Retinal pigment epithelial cell (primary cell): ENCODE results near the gene CTXND2.

ENCODE experiments used
- DNase-seq: peaks from one replicate; pipeline ENCODE4 v3.0.0-alpha.2; 2010; ENCODE audit warnings: low read depth
- H3K4me3 ChIP-seq: 2 replicates; pipeline ENCODE4 v1.5.1; 2011; ENCODE audit warnings: mild to moderate bottlenecking, low read length, control low read depth, moderate library complexity
- TF ChIP-seq, protein P1 (sequence below): conservative IDR thresholded peaks from 2 replicates; pipeline ENCODE4 v1.5.1; 2011; ENCODE audit warnings: low read depth, low read length, control low read depth, inconsistent platforms

The CTXND2 gene

GRCh38 chr1:150931773-150932172, 44.8 kb downstream of the CTXND2 start:
- DNase-seq, result no peak
- TF ChIP-seq, protein P1, sequence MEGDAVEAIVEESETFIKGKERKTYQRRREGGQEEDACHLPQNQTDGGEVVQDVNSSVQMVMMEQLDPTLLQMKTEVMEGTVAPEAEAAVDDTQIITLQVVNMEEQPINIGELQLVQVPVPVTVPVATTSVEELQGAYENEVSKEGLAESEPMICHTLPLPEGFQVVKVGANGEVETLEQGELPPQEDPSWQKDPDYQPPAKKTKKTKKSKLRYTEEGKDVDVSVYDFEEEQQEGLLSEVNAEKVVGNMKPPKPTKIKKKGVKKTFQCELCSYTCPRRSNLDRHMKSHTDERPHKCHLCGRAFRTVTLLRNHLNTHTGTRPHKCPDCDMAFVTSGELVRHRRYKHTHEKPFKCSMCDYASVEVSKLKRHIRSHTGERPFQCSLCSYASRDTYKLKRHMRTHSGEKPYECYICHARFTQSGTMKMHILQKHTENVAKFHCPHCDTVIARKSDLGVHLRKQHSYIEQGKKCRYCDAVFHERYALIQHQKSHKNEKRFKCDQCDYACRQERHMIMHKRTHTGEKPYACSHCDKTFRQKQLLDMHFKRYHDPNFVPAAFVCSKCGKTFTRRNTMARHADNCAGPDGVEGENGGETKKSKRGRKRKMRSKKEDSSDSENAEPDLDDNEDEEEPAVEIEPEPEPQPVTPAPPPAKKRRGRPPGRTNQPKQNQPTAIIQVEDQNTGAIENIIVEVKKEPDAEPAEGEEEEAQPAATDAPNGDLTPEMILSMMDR, result no peak
- H3K4me3 ChIP-seq, result no peak overlapping the region

DNA sequence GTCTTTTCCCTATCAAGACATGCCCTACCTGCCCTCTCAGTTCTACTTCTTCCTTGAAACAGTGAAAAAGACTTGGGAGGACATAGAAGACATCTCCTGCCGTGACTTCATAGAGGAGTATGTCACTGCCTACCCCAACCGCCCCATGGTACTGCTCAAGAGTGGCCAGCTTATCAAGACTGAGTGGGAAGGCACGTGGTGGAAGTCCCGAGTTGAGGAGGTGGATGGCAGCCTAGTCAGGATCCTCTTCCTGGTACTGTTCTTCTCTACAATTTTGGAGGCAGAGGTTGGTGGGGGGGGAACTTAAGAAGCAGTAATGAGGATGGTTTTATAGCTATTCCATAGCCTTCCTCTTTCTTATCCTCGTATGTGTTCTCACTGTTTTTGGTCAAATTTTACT, 57.9 kb downstream of the CTXND2 start:
- TF ChIP-seq, protein P1, result no peak
- no peak for DNase-seq
- no peak overlapping the region for H3K4me3 ChIP-seq

DNA sequence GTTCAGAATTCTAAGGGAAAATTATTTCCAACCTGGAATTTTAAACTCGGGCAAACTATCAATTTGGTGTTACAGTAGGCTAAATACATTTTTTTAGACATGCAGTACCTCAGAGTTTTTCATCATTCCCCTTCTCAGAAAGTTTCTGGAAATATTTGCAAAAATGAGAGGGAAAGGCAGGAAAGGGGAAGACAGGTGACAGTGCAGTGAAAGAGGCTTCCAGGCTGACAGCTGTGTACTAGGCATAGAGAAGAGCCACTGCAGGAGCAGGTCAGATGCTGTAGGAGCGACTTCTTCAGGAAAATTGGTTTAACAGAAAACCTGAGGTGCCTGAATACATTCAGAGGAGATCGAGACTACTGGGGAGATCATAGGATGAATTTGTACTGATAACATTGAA, 67.8 kb downstream of the CTXND2 start:
- TF ChIP-seq, protein P1, result no peak
- no peak for DNase-seq
- H3K4me3 ChIP-seq, result no peak overlapping the region

DNA sequence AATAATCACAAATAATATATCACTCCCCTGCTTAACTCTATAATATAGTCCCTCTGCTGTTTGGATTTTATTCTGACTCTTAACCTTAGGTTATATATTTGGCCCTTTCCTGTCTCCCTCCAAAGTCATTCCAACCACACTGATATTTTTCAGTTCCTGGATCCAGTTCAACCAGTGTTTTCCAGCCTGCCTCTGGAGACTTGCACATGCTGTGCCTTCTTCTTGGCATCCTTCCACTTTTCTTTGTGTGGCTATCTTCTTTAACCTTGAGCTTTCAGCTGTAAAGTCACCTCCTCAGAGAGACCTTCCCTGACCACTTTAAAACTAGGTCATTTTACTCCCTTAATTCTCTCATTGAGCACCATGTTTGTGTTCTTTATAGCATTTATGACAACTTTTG, 68.3 kb downstream of the CTXND2 start:
- TF ChIP-seq, protein P1, result no peak
- DNase-seq, result no peak
- H3K4me3 ChIP-seq, result no peak overlapping the region

- no peak for DNase-seq
- TF ChIP-seq, protein P1, result no peak
- no peak overlapping the region for H3K4me3 ChIP-seq
Measured at GRCh38 chr1:150957666-150958065, 70.7 kb downstream of the CTXND2 start.

DNA sequence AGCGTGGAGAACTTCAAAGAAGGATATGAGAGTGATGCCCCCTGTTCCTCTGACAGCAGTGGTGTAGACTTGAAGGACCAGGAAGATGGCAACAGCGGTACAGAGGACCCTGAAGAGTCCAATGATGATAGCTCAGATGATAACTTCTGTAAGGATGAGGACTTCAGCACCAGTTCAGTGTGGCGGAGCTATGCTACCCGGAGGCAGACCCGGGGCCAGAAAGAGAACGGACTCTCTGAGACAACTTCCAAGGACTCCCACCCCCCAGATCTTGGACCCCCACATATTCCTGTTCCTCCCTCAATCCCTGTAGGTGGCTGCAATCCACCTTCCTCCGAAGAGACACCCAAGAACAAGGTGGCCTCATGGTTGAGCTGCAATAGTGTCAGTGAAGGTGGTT, 73.7 kb downstream of the CTXND2 start:
- TF ChIP-seq, protein P1, result no peak
- no peak for DNase-seq

DNA sequence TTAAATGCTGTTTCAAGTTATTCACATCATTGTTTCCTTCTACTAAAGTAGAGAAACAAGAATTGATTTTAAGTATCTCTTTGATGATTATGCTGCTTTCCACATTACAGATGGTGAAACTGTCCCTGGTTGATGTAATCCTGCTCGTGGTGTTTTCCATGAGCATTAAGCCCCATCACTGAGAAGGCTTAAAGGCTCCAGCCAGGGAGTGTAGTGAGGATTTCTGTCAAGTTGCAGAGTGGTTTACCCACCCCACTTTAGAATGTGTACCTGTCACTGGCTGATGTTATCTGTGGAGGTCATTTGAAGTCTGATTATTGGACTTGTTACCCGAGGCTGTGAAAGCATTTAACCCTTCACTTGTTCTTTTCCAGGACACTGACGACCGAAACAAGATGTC, 74.8 kb downstream of the CTXND2 start:
- no peak for DNase-seq
- H3K4me3 ChIP-seq, result no peak overlapping the region
- TF ChIP-seq, protein P1, result no peak

More for the DNA sequence above, 73.7 kb downstream of the CTXND2 start:
- H3K4me3 ChIP-seq, result no peak overlapping the region
